DMS 273 treated with DMSO at 0.1 percent for 48 hours (cell line): ENCODE measurements around the gene ZBTB2.
"Not testable (repeated sequence)": the region's sequence is repeated elsewhere in the genome, so short reads cannot be mapped to it uniquely, and the experiment has no call there.

ENCODE experiments used
- DNase-seq: peaks from one replicate; lab custom pipeline; 2025; lab: John Stamatoyannopoulos, UW

Gene ZBTB2

GRCh38 chr6:151330130-151330696 is 61.1 kb downstream of the ZBTB2 start:
- DNase-seq, result no peak

GRCh38 chr6:151327101-151327500 is 64.3 kb downstream of the ZBTB2 start:
- no peak for DNase-seq

DNA sequence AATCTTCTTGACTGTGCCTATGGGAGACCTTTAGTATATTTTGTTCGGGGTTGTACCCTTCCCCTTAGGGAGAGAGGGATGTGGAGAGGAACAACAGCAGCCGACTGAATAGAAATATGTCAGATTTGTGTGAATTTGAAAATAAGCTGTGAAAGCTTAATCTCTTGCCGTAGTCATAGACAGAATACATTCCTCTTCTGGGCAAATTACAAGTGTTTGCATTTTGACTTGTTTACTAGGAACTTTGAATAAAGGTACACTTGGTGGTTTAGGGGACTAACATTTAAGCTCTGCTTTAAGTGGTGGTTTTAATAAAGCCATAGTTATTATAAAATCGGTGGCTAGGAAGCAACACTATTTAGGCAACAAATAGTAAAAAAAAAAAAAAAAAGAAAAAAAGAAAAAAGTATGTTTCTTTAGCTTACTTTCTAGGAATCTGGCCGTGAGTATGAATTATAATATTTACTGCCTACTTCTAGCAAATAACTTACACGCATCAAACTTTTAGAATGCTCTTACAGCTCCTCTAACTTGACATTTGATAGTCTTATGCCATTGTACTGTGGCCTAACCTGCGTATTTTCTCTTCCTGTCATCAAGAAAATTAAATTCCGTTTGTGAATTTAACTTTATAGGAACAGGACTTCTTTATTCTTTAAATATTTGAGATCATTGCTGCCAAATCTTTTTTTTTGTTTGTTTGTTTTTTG is 65.1 kb downstream of the ZBTB2 start:
- DNase-seq, result no peak

GRCh38 chr6:151325075-151326050 is 66.0 kb downstream of the ZBTB2 start:
- DNase-seq, result peak; percentile 63

- no peak for DNase-seq
Measured at GRCh38 chr6:151324488-151324825, 66.9 kb downstream of the ZBTB2 start.

- peak; percentile 60 for DNase-seq
Measured at GRCh38 chr6:151323791-151324487, 67.4 kb downstream of the ZBTB2 start.

GRCh38 chr6:151322570-151322969 is 68.8 kb downstream of the ZBTB2 start:
- no peak for DNase-seq

DNA sequence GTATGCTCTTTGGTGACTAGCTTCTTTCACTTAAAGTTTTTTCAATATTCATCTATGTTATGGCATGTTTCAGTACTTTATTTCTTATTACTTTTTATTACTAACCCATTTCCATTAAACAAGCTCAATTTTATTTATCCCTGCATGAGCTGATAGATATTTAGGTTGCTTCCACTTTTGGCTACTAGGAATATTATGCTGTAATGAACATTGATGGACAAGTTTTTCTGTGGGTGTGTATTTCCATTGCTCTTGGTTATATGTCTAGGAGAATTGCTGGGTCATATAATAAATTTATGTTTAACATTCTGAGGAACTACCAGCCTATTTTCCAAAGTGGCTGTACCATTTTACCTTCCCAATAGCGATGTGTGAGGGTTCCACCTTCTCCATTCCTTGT is 69.9 kb downstream of the ZBTB2 start:
- no peak for DNase-seq

DNA sequence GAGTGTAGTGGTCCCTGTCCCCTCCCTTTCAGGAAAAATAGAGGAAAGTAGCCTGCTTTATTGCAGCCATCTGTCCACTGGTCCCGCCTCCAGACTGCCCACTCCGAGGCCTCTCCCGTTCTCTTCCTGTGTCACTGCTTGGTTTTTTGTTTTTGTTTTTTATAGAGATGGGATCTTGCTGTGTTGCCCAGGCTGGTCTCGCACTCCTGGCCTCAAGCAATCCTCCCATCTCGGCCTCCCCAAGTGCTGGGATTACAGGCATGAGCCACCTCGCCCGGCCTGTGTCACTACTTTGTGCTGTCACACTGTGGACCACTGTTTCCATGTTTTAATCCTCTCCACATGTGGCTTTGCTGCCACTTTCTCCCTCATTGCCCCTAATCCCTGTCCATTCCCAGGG is 71.2 kb downstream of the ZBTB2 start:
- DNase-seq, result no peak

GRCh38 chr6:151317995-151318365 is 73.4 kb downstream of the ZBTB2 start:
- DNase-seq, result no peak

DNA sequence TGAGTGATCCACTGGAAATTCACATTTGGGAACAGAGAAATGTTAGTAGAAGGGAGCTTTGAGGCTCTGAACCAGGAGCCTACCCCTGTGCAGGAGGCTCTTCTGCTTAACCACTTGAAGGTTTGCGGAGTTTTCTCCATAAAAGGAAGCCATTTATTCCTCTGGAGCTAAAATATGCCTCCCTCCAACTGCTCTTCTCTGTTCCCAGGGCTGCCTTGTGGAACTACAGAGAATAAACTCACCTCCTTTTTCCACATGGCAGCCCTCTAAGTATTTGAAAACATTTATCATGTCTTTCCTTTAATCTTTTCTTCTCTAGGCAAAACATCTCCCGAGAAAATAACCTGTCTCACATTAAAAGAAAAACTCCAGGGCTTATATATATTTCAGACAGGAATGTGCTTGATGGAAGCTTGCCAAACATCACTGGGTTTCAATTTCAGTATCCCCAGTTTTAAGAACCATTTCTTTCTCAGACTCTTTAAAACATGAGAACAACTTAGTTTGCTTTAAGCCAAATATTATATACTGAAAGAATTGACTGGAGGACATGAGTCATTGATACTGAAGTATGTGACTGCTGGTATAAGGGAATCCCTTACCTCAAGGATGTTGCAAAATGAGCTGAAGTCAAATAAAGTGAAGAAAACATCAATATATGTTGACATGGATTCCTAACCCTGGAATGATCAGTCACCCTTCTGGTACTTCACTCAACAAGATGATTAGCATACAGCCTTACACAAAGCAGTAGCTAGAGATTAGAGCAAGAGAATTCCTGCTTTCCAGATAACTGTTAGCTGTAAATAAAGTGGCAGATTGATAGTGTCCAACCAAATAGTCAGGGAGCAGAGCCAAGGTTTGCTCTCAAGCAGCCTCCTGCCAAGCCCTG is 74.0 kb downstream of the ZBTB2 start:
- no peak for DNase-seq

- DNase-seq, result not testable (repeated sequence)
Measured at GRCh38 chr6:151315661-151316060, 75.7 kb downstream of the ZBTB2 start.
